ENCODE data around the gene ASTN2. TPM values are rescaled to one million over a fixed set of nuclear protein-coding genes. Genes with fewer than 3 reads are reported as not detected.

ASTN2 gene
- total and polyA plus RNA-seq, 10 donors, result 0.87 to 6.1 (median 3.7) TPM

GRCh38 chr9:117088140-117088539, 326.7 kb downstream of the ASTN2 start:
- intact Hi-C loops (cut with DNase I; ENCODE audit: low total_unique reads), result no loop called here
- H3K4me1 ChIP-seq, result no peaks in the 10 kb centered on the region
- TF ChIP-seq POLR2A (IDR thresholded peaks at IDR 0.05), result no peak
- TF ChIP-seq POLR2AphosphoS5 (IDR thresholded peaks at IDR 0.05), result no peak
- TF ChIP-seq CTCF (IDR thresholded peaks at IDR 0.05 in 8 of 11, conservative IDR thresholded peaks at IDR 0.05 in 3 of 11), result no peak
- H3K9me3 ChIP-seq, result no peaks in the 10 kb centered on the region
- no peak overlapping the region for H3K27ac ChIP-seq
- DNase-seq, result no peak
- H3K36me3 ChIP-seq, result no peaks in the 10 kb centered on the region
- no peak overlapping the region for H3K4me3 ChIP-seq
- 44 to 82% (median 58%) methylated on average over 4 of the region's 4 CpGs for WGBS, 5 donors
- no peaks in the 10 kb centered on the region for H3K27me3 ChIP-seq (replicated peaks in 1 of 7)

GRCh38 chr9:117084221-117084620, 330.6 kb downstream of the ASTN2 start:
- H3K4me3 ChIP-seq, result no peak overlapping the region
- intact Hi-C loops (cut with DNase I; ENCODE audit: low total_unique reads), result no loop called here
- H3K27ac ChIP-seq, result no peak overlapping the region
- WGBS, 5 donors, result 54 to 72% (median 69%) methylated on average over 4 of the region's 4 CpGs
- H3K4me1 ChIP-seq, result no peaks in the 10 kb centered on the region
- H3K9me3 ChIP-seq, result no peaks in the 10 kb centered on the region
- no peaks in the 10 kb centered on the region for H3K36me3 ChIP-seq
- H3K27me3 ChIP-seq (replicated peaks in 1 of 7), result no peaks in the 10 kb centered on the region
- no peak for TF ChIP-seq POLR2A (IDR thresholded peaks at IDR 0.05)
- TF ChIP-seq CTCF (IDR thresholded peaks at IDR 0.05 in 8 of 11, conservative IDR thresholded peaks at IDR 0.05 in 3 of 11), result no peak
- TF ChIP-seq POLR2AphosphoS5 (IDR thresholded peaks at IDR 0.05), result no peak
- no peak for DNase-seq

GRCh38 chr9:117083559-117083958, 331.3 kb downstream of the ASTN2 start:
- Histone ChIP-seq H3K4me1 (no peaks in the 10 kb centered on the region), H3K27me3 (replicated peaks in 1 of 7) (no peaks in the 10 kb centered on the region), H3K4me3 (no peak overlapping the region), H3K9me3 (no peaks in the 10 kb centered on the region), H3K36me3 (no peaks in the 10 kb centered on the region), H3K27ac (no peak overlapping the region)
- TF ChIP-seq POLR2AphosphoS5 (IDR thresholded peaks at IDR 0.05) (no peak), POLR2A (IDR thresholded peaks at IDR 0.05) (no peak), CTCF (IDR thresholded peaks at IDR 0.05 in 8 of 11, conservative IDR thresholded peaks at IDR 0.05 in 3 of 11) (no peak)
- intact Hi-C loops (cut with DNase I; ENCODE audit: low total_unique reads), result no loop called here
- no peak for DNase-seq
- WGBS, 5 donors, result 79 to 84% (median 81%) methylated on average over 8 of the region's 8 CpGs

GRCh38 chr9:117081641-117082317, 333.1 kb downstream of the ASTN2 start:
- DNase-seq, result no peak
- Histone ChIP-seq H3K4me3 (no peak overlapping the region), H3K9me3 (no peaks in the 10 kb centered on the region), H3K4me1 (no peaks in the 10 kb centered on the region), H3K36me3 (no peaks in the 10 kb centered on the region), H3K27me3 (replicated peaks in 1 of 7) (no peaks in the 10 kb centered on the region), H3K27ac (no peak overlapping the region)
- TF ChIP-seq POLR2A (IDR thresholded peaks at IDR 0.05) (no peak), POLR2AphosphoS5 (IDR thresholded peaks at IDR 0.05) (no peak), CTCF (IDR thresholded peaks at IDR 0.05 in 8 of 11, conservative IDR thresholded peaks at IDR 0.05 in 3 of 11) (no peak)
- 43 to 57% (median 46%) methylated on average over 5 of the region's 5 CpGs for WGBS, 5 donors
- intact Hi-C loops (cut with DNase I; ENCODE audit: low total_unique reads), result no loop called here

Data from spleen (tissue), 11 donors.